A549 (cell line): Measurements from ENCODE around the gene CRYBA1.

Experiments
- BHLHE40 ChIP-seq: IDR thresholded peaks from 2 replicates; pipeline ENCODE4 v1.6.1; 2012; ENCODE audit warnings: low read depth, low read length, inconsistent platforms
- CEBPB ChIP-seq, 2 experiments: fragments of >200 bp in 1 of 2; sonication (Bioruptor Twin) in 1 of 2; formaldehyde crosslinking in 1 of 2; IDR thresholded peaks; 2 replicates each; pipeline ENCODE4 v1.6.1; 2012 to 2016
- CHD4 ChIP-seq: fragments of 200-600 bp; sonication (generic); IDR thresholded peaks from 2 replicates; pipeline ENCODE4 v1.6.1; 2016; ENCODE audit warnings: antibody characterized with exemption, mild to moderate bottlenecking, borderline replicate concordance
- EHF ChIP-seq: fragments of 250-450 bp; sonication (Bioruptor Pico); IDR thresholded peaks from 2 replicates; pipeline ENCODE4 v1.5.0; 2020; ENCODE audit warnings: mild to moderate bottlenecking
- EP300 ChIP-seq, 2 experiments: fragments of >200 bp; sonication (Bioruptor Twin); formaldehyde crosslinking; IDR thresholded peaks; 2 replicates in 1 of 2; 3 replicates in 1 of 2; pipeline ENCODE4 v1.6.1; 2016 to 2017
- KDM5A ChIP-seq: fragments of 200-600 bp; sonication (generic); IDR thresholded peaks from 2 replicates; pipeline ENCODE4 v1.6.1; 2016; ENCODE audit warnings: antibody characterized with exemption, mild to moderate bottlenecking
- MAZ ChIP-seq: fragments of 150-350 bp; IDR thresholded peaks from 2 replicates; pipeline ENCODE4 v1.6.1; 2014; ENCODE audit warnings: antibody characterized with exemption, low read depth, low read length, borderline replicate concordance
- MYC ChIP-seq: IDR thresholded peaks from 2 replicates; pipeline ENCODE4 v1.6.1; 2012; ENCODE audit warnings: mild to moderate bottlenecking, inconsistent platforms, low read length, improper control_type of control experiment, borderline replicate concordance
- POLR2A ChIP-seq: IDR thresholded peaks from 2 replicates; pipeline ENCODE4 v1.6.1; 2012; ENCODE audit warnings: mild to moderate bottlenecking, low read length
- RAD21 ChIP-seq, 2 experiments: fragments of >200 bp in 1 of 2; sonication (Bioruptor Twin) in 1 of 2; formaldehyde crosslinking in 1 of 2; IDR thresholded peaks in 1 of 2; conservative IDR thresholded peaks in 1 of 2; 2 replicates in 1 of 2; 3 replicates in 1 of 2; pipeline ENCODE4 v1.6.1; 2012 to 2018; ENCODE audit warnings: inconsistent platforms in 1 of 2
- RARB ChIP-seq: fragments of 250-450 bp; sonication (Bioruptor Pico); IDR thresholded peaks from 2 replicates; pipeline ENCODE4 v1.8.0; 2021; ENCODE audit warnings: mild to moderate bottlenecking, moderate library complexity
- SMC3 ChIP-seq: fragments of >200 bp; sonication (Bioruptor Twin); formaldehyde crosslinking; IDR thresholded peaks from 3 replicates; pipeline ENCODE4 v1.6.1; 2018; ENCODE audit warnings: inconsistent platforms
- TF ChIP-seq, protein P1 (sequence below): fragments of >200 bp; sonication (Bioruptor Twin); formaldehyde crosslinking; IDR thresholded peaks from 3 replicates; pipeline ENCODE4 v1.5.1; 2016
- TF ChIP-seq, protein P2 (sequence below): fragments of 250-450 bp; sonication (Bioruptor Pico); IDR thresholded peaks from 2 replicates; pipeline ENCODE4 v1.5.0; 2021; ENCODE audit warnings: mild to moderate bottlenecking, moderate library complexity, borderline replicate concordance

DNA sequence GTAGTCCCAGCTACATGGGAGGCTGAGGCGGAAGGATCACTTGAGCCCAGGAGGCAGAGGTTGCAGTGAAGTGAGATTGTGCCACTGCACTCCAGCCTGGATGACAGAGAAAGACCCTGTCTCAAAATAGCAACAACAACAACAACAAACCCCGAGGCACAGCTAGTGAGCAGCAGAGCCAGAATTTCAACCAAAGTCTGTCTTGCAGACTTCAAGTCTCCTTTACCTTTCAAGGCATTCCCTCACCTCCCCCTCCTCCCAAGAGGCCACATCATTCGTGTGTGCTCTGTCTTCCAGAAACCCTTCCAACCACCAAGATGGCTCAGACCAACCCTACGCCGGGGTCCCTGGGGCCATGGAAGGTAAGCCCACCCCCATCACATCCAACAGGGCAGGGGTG lies 2.2 kb downstream of the CRYBA1 start:
- TF ChIP-seq SMC3 = no peak
- no peak for TF ChIP-seq CHD4
- TF ChIP-seq MYC = no peak
- TF ChIP-seq, protein P1, sequence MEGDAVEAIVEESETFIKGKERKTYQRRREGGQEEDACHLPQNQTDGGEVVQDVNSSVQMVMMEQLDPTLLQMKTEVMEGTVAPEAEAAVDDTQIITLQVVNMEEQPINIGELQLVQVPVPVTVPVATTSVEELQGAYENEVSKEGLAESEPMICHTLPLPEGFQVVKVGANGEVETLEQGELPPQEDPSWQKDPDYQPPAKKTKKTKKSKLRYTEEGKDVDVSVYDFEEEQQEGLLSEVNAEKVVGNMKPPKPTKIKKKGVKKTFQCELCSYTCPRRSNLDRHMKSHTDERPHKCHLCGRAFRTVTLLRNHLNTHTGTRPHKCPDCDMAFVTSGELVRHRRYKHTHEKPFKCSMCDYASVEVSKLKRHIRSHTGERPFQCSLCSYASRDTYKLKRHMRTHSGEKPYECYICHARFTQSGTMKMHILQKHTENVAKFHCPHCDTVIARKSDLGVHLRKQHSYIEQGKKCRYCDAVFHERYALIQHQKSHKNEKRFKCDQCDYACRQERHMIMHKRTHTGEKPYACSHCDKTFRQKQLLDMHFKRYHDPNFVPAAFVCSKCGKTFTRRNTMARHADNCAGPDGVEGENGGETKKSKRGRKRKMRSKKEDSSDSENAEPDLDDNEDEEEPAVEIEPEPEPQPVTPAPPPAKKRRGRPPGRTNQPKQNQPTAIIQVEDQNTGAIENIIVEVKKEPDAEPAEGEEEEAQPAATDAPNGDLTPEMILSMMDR = no peak
- no peak for TF ChIP-seq BHLHE40
- TF ChIP-seq, protein P2, sequence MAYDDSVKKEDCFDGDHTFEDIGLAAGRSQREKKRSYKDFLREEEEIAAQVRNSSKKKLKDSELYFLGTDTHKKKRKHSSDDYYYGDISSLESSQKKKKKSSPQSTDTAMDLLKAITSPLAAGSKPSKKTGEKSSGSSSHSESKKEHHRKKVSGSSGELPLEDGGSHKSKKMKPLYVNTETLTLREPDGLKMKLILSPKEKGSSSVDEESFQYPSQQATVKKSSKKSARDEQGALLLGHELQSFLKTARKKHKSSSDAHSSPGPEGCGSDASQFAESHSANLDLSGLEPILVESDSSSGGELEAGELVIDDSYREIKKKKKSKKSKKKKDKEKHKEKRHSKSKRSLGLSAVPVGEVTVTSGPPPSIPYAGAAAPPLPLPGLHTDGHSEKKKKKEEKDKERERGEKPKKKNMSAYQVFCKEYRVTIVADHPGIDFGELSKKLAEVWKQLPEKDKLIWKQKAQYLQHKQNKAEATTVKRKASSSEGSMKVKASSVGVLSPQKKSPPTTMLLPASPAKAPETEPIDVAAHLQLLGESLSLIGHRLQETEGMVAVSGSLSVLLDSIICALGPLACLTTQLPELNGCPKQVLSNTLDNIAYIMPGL (CRISPR knock-in tag) = no peak
- TF ChIP-seq MAZ = no peak
- no peak for TF ChIP-seq POLR2A
- no peak for TF ChIP-seq EP300 (IDR thresholded peaks at IDR 0.05)
- TF ChIP-seq RAD21 (conservative IDR thresholded peaks at IDR 0.05 in 1 of 2, IDR thresholded peaks at IDR 0.05 in 1 of 2) = no peak
- no peak for TF ChIP-seq KDM5A
- no peak for TF ChIP-seq EHF (CRISPR knock-in tag)
- TF ChIP-seq RARB (CRISPR knock-in tag) = no peak
- no peak for TF ChIP-seq CEBPB (IDR thresholded peaks at IDR 0.05)
